ENCODE results near the gene ATP6V1C2.
"Not testable (repeated sequence)": the region's sequence is repeated elsewhere in the genome, so short reads cannot be mapped to it uniquely, and the experiment has no call there.

The ATP6V1C2 gene

DNA sequence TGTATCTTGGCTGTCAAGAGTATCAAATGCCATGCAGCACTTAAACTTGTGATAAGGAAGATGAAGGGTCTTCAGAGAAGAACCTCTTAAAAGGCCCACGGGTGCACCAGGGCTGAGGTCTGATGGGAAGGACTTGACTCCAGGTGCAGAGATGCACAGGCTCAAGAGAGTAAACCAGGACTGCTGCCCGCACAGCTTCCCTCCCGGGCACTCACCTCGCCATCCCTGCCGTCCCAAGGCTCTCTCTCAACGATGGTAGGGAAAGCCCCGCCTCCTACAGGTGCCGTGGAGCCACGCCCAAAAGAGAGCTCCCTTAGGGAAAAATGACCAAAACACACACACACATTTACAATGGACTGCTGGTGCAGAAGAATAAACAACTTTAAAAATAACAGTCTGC is 63.3 kb downstream of the ATP6V1C2 start:
- in situ Hi-C loops (cut with MboI; ENCODE audit: low sequenced_read_pairs): no loop called here

- in situ Hi-C loops (cut with MboI; ENCODE audit: low sequenced_read_pairs): no loop called here
Observed at GRCh38 chr2:10785260-10785659, 63.8 kb downstream of the ATP6V1C2 start.

GRCh38 chr2:10786240-10786982 is 65.0 kb downstream of the ATP6V1C2 start:
- in situ Hi-C loops (cut with MboI; ENCODE audit: low sequenced_read_pairs): no loop called here

- in situ Hi-C loops (cut with MboI; ENCODE audit: low sequenced_read_pairs): no loop called here
Observed at GRCh38 chr2:10787176-10787968, 65.9 kb downstream of the ATP6V1C2 start.

GRCh38 chr2:10788855-10789254 is 67.4 kb downstream of the ATP6V1C2 start:
- in situ Hi-C loops (cut with MboI; ENCODE audit: low sequenced_read_pairs): no loop called here

DNA sequence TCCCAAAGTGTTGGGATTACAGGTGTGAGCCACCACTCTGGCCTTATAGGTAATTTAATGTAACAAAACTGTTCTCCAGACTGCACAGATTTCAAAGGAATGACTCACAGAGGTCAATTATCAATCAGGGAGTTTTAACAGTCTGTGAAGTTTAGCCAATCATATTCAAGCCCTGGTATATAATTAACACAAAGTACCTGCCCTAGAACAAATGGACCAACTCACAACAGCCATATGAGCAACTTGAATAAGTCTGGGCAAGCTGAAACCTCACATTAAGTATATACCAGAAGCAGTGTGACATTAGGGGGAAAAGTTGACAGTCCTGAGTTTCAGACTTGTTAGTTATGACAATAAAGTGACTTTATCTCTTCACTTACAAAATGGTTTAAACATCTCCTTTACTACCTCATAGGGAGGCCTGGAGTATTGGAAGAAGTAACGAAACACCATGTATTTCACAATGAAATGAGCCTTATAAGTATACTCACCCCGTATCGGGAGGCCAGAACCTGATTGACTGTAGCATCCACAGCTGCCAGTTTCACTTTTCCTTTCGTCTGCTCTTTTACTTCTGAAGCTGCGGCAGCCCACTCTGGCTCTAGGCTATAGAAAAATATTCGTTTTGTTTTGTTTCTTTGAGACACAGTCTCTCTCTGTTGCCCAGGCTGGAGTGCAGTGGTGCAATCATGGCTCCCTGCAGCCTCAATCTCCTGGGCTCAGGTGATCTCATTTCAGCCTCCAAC is 69.0 kb downstream of the ATP6V1C2 start:
- in situ Hi-C loops (cut with MboI; ENCODE audit: low sequenced_read_pairs): no loop called here

GRCh38 chr2:10792001-10792634 is 70.7 kb downstream of the ATP6V1C2 start:
- in situ Hi-C loops (cut with MboI; ENCODE audit: low sequenced_read_pairs): no loop called here

DNA sequence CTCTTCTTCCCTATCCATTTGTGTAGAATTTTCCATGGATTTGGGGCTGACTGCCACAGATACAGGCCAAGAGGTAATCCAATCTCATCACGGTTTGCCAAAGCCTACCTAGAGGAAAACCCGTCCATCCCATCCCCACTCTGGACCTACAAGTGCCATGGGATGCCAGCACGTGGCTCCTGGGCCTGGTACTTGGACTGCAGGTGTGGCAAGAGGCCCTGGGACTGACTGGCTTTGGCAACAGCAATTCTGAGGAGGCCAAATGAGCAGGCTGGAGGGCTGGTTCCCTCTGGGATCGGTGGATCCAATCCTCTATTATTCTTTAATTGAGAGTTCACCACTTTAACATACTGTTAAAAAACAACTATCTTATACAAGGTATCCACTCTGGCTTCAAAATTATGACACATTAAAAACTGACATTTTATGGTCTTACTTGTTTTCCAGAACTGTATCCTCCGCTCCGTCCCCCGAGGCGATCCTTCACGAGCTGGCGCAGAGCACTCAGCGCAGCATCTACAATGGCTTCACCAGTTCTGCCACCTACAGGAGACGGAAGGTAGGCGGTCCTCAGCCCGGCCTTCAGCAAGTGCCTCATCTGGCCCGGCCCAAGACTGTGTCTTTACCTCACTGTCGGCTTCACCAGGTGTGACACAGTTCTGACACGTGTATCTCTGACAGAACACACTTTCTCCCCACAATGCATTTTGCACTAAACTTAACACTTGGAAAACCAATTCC is 71.4 kb downstream of the ATP6V1C2 start:
- in situ Hi-C loops (cut with MboI; ENCODE audit: low sequenced_read_pairs): no loop called here

GRCh38 chr2:10793816-10794215 is 72.4 kb downstream of the ATP6V1C2 start:
- in situ Hi-C loops (cut with MboI; ENCODE audit: low sequenced_read_pairs): no loop called here

DNA sequence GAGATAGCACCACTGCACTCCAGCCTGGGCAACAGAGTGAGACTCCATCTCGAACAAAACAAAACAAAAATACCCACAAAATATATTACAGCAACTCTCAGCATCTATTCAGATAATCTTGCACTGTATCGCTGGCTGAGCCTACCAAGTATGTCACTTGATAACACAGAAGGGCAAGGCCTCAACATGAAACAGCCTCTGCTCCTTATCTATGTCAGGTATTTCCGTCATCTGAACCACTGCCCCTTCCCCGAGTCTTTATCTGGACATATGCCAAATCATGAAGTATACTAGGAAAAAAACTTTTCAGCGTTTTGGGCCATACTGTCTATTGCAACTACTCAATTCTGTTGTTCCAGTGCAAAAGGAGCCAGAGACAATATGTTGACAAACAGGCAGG is 73.4 kb downstream of the ATP6V1C2 start:
- in situ Hi-C loops (cut with MboI; ENCODE audit: low sequenced_read_pairs): no loop called here

- in situ Hi-C loops (cut with MboI; ENCODE audit: low sequenced_read_pairs): no loop called here
Observed at GRCh38 chr2:10795508-10796046, 74.1 kb downstream of the ATP6V1C2 start.

DNA sequence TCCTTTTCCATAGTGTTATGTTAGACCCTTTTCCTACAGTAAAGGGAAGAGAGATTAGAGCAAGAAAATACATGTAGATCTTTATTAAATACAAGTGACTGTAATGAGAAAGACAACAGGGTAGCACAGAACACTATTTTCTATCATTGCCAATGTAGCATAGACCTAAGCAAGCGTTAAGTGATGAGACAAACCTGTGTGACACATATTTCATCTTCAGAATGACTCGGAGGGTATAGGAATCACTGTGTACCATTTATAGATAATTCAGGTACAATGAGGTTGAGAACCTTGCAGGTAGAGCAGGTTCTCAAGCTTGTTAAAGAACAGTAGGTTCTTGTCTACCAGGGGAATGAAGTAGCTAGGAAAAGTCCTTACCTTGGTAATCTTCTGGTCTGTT is 75.3 kb downstream of the ATP6V1C2 start:
- in situ Hi-C loops (cut with MboI; ENCODE audit: low sequenced_read_pairs): no loop called here

- in situ Hi-C loops (cut with MboI; ENCODE audit: low sequenced_read_pairs): no loop called here
Observed at GRCh38 chr2:10798783-10799182, 77.4 kb downstream of the ATP6V1C2 start.

DNA sequence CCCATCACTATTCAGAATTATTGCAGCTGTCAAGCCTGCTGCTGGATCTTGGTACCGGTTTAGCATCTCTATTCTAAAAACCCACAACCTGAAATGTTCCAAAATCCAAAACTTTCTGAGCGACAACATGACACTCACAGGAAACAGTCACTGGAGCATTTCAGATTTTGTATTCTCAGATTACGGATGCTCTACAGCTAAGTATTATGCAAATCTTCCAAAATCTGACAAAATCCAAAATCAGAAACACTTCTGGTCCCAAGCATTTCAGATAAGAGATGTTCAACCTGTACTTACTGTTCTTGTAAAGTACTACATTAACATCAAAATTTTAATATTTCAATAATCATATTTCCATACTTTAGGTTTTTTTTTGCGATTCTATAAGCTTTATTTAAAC is 78.7 kb downstream of the ATP6V1C2 start:
- in situ Hi-C loops (cut with MboI; ENCODE audit: low sequenced_read_pairs): no loop called here

GRCh38 chr2:10802657-10803056 is 81.2 kb downstream of the ATP6V1C2 start:
- in situ Hi-C loops (cut with MboI; ENCODE audit: low sequenced_read_pairs): no loop called here

DNA sequence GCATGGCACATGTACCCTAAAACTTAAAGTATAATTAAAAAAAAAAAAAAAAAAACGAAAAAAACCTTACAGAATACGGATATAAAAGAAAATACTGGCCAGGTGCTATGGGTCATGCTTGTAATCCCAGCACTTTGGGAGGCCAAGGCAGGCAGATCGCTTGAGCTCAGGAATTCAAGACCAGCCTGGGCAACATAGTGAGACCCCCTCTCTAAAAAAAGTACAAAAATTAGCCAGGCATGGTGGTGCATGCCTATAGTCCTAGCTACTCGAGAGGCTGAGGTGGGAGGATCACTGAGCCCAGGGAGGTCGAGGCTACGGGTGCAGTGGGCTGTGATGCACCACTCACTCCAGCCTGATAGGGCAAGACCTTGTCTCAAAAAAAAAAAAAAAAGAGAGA is 84.6 kb downstream of the ATP6V1C2 start:
- in situ Hi-C loops (cut with MboI; ENCODE audit: low sequenced_read_pairs): not testable (repeated sequence)

DNA sequence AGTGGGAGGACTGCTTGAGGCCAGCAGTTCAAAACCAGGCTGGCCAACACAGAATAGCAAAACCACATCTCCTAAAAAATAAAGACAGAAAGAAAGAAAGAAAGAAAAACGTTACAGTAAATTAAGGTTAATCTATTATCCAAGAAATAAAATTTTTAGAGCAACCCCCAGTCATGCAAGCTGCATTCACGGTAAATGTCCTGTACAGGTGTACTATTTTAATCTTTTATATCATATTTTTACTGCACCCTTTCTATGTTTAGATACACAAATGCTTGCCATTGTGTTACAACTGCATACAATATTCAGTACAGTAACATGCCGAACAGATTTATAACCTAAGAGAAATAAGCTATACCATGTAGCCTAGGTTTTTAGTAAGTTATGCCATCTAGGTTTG is 85.1 kb downstream of the ATP6V1C2 start:
- in situ Hi-C loops (cut with MboI; ENCODE audit: low sequenced_read_pairs): no loop called here

DNA sequence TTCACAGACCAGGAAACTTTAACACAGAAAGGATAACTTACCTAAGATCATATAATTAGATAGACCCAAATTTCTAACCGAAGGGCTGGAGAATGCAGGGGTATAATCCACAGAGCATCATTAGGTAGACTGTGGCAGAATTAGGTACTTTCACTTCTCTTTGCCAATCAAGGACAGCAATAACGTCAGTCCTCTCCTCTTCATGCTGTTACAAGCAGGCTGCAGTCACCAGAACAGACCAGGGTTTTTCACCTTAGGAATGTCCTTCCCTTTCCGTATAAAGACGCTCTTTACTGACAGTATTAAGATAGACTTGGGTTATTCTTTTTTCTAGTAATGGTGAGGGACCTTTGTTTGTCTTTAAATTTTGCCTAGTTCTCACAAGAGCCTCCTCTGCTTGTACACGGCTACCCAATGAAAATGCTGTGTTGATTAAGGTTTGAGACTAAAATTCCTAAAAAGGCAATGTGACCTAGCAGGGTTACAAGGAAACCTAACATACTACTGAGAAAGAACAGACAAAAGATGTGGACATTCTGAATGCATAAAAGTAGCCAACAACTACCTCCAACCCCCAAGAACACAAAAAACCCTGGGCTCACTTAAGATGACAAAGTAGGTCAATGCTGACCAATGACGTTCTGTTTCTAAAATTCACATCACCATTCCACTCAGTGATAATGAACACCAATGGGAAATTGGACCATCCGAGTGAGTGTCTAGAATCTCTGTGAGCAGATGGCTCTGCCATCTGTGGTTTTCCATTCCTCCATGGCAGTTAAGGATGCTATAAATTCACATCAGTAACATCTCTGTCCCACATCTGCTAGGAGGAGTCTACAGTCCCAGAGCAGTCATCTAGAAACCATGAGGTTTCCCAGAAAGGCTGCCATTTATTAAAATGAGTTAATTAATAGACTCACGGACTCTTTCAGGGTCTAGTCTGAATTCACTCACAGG is 89.1 kb downstream of the ATP6V1C2 start:
- in situ Hi-C loops (cut with MboI; ENCODE audit: low sequenced_read_pairs): no loop called here

- in situ Hi-C loops (cut with MboI; ENCODE audit: low sequenced_read_pairs): no loop called here
Observed at GRCh38 chr2:10811517-10811916, 90.1 kb downstream of the ATP6V1C2 start.

All from HL-60/S4 treated with retinoic acid at 250 ng/mL for 4 days and 3 days (cell line).